ENCODE data around the gene CCDC38. TPM values are rescaled to one million over a fixed set of nuclear protein-coding genes. Genes with fewer than 3 reads are reported as not detected.

CCDC38 gene
- total and polyA plus RNA-seq, 11 donors, result 0.03 to 0.20 (median 0.08) TPM; not detected in 8

GRCh38 chr12:95881331-95881955, 61.0 kb downstream of the CCDC38 start:
- Histone ChIP-seq H3K27ac (no peak overlapping the region), H3K9me3 (peaks cover 0 to 10% (median 7%) of the 10 kb centered on the region in 12 donors), H3K27me3 (no peaks in the 10 kb centered on the region), H3K4me3 (no peak overlapping the region), H3K36me3 (no peaks in the 10 kb centered on the region), H3K4me1 (peaks cover 0 to 12% (median 0%) of the 10 kb centered on the region in 12 donors)
- no peak for DNase-seq
- no peak for ATAC-seq
- intact Hi-C loops (cut with DNase I), result no loop called here
- WGBS, 4 donors, result 73 to 77% (median 77%) methylated on average over 3 of the region's 3 CpGs
- TF ChIP-seq CTCF (IDR thresholded peaks at IDR 0.05) (no peak), POLR2A (IDR thresholded peaks at IDR 0.05) (no peak)

GRCh38 chr12:95880895-95881294, 61.5 kb downstream of the CCDC38 start:
- no peaks in the 10 kb centered on the region for H3K27me3 ChIP-seq
- H3K9me3 ChIP-seq, result peaks cover 0 to 10% (median 7%) of the 10 kb centered on the region in 12 donors
- H3K4me3 ChIP-seq, result no peak overlapping the region
- no peaks in the 10 kb centered on the region for H3K36me3 ChIP-seq
- DNase-seq (no peak), ATAC-seq (no peak)
- no peak overlapping the region for H3K27ac ChIP-seq
- WGBS, 4 donors, result 92 to 100% (median 96%) methylated on average over 1 of the region's 1 CpG
- TF ChIP-seq CTCF (IDR thresholded peaks at IDR 0.05) (no peak), POLR2A (IDR thresholded peaks at IDR 0.05) (no peak)
- H3K4me1 ChIP-seq, result peaks cover 0 to 12% (median 0%) of the 10 kb centered on the region in 12 donors
- intact Hi-C loops (cut with DNase I), result no loop called here

GRCh38 chr12:95877622-95878021, 64.8 kb downstream of the CCDC38 start:
- peaks cover 0 to 12% (median 0%) of the 10 kb centered on the region in 12 donors for H3K4me1 ChIP-seq
- TF ChIP-seq POLR2A (IDR thresholded peaks at IDR 0.05), result no peak
- TF ChIP-seq CTCF (IDR thresholded peaks at IDR 0.05), result no peak
- ATAC-seq (no peak), DNase-seq (no peak)
- intact Hi-C loops (cut with DNase I), result no loop called here
- 56 to 95% (median 90%) methylated on average over 2 of the region's 2 CpGs for WGBS, 4 donors
- H3K27ac ChIP-seq, result no peak overlapping the region
- no peaks in the 10 kb centered on the region for H3K27me3 ChIP-seq
- H3K36me3 ChIP-seq, result peaks cover 0 to 5% (median 0%) of the 10 kb centered on the region in 9 donors
- no peak overlapping the region for H3K4me3 ChIP-seq
- H3K9me3 ChIP-seq, result no peaks in the 10 kb centered on the region

- no peaks in the 10 kb centered on the region for H3K9me3 ChIP-seq
- no peak overlapping the region for H3K27ac ChIP-seq
- ATAC-seq (no peak), DNase-seq (no peak)
- WGBS, 4 donors, result 79 to 90% (median 83%) methylated on average over 4 of the region's 4 CpGs
- H3K36me3 ChIP-seq, result peaks cover 0 to 12% (median 0%) of the 10 kb centered on the region in 9 donors
- TF ChIP-seq POLR2A (IDR thresholded peaks at IDR 0.05), result no peak
- intact Hi-C loops (cut with DNase I), result no loop called here
- no peaks in the 10 kb centered on the region for H3K27me3 ChIP-seq
- H3K4me1 ChIP-seq, result no peaks in the 10 kb centered on the region
- no peak overlapping the region for H3K4me3 ChIP-seq
These were observed 68.0 kb downstream of the CCDC38 start for GRCh38 chr12:95874452-95874851.

- Histone ChIP-seq H3K4me1 (no peaks in the 10 kb centered on the region), H3K36me3 (peaks cover 0 to 45% (median 25%) of the 10 kb centered on the region in 9 donors), H3K4me3 (no peak overlapping the region), H3K27me3 (no peaks in the 10 kb centered on the region), H3K27ac (no peak overlapping the region), H3K9me3 (no peaks in the 10 kb centered on the region)
- TF ChIP-seq POLR2A (IDR thresholded peaks at IDR 0.05) (no peak), CTCF (IDR thresholded peaks at IDR 0.05) (no peak)
- 91 to 96% (median 95%) methylated on average over 4 of the region's 4 CpGs for WGBS, 4 donors
- DNase-seq, result no peak
- ATAC-seq, result no peak
- intact Hi-C loops (cut with DNase I), result no loop called here
These were observed 71.5 kb downstream of the CCDC38 start for GRCh38 chr12:95870897-95871296.

Measured in heart left ventricle (tissue), 16 donors.